GM12873 (cell line): ENCODE measurements around the gene CELSR1.
A peak's percentile ranks its signal among the peaks of the same experiment; 100 is the strongest.

Experiments
- CTCF ChIP-seq: IDR thresholded peaks from 2 replicates; pipeline ENCODE4 v1.5.1; 2012; ENCODE audit warnings: low read depth, mild to moderate bottlenecking, moderate library complexity, low read length, control low read depth; ENCODE audit not compliant: insufficient read depth; ENCODE audit errors: missing control alignments

Gene CELSR1

DNA sequence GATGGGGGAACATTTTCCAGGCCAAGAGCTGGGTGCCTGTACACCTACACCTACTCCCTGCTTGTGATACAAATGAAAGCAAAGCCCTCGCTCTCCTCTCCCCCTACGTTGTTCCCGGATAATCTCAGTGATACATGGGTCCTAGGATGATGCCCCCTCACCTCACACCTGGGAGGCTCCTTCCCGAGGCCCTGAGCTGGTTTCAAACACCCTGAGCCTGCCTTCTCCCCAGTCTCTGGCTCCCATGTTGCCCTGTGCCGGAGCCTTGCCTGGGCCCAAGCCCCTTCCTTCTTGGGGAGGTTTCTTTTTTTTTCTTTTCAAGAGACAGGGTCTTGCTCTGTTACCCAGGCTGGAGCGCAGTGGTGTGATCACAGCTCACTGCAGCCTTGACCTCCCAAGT is 178.7 kb downstream of the CELSR1 start:
- TF ChIP-seq CTCF, result no peak

DNA sequence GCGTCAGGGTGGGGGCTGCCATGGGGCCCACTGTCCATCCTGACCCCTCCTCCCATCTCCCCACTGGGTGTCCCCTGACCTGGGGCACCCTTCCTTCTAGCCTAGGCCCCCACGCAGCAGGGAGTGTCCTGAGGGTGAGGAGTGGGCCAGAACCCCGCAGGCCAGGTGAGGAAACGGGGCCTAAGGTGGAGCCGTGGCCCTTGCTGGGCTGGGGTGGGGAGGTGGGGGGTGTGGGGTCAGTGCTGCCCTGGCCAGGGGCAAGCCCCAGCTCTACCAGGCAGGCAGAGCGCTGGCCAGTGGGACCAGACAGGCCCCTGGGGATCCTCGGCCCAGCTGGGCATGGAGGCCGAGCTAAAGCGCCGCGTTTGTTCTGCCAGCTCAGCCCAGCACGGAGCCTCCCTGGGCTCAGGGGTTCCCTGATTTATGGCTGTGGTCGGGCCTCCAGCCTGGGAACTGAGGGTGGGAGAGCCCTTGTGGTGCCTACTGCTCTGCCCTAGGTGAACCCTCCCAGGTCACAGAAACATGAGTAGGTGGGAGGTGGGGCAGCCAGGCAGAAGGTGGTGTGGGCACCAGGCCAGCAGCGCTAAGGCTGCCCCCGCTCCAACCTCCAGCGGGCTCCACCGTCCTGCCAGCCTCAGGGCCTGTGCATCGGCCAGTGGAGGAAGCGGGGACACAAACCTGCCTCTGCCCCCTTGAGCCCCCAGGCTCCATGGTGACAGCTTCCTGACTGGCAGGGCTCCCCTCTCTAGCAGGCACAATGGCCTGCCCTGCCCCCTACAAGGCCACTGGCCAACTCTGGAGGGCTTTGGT is 179.5 kb downstream of the CELSR1 start:
- no peak for TF ChIP-seq CTCF

GRCh38 chr22:46356496-46357480 is 180.6 kb downstream of the CELSR1 start:
- TF ChIP-seq CTCF, result no peak

DNA sequence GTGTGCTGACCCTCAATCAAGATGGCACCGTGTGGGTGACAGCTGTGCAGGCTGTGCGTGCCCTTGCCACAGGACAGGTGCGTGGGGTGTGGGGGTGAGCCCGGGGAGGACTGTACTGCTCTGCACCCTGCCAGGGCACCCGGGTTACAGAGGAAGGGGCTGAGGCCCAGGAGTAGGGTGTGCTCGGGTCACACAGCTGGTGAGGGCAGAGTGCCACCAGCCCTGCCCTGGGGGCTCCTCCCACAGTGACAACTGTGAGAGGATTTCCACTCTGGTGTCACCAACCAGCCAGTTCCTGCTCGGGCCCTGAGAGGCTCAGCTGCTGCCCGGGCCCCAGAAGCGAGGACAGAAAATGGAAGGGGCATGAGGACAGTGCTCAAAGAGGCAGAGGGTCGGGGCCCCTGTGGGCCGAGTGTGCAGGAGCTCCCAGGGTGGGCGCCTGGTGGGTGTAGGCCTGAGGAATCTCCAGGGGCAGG is 181.4 kb downstream of the CELSR1 start:
- no peak for TF ChIP-seq CTCF

DNA sequence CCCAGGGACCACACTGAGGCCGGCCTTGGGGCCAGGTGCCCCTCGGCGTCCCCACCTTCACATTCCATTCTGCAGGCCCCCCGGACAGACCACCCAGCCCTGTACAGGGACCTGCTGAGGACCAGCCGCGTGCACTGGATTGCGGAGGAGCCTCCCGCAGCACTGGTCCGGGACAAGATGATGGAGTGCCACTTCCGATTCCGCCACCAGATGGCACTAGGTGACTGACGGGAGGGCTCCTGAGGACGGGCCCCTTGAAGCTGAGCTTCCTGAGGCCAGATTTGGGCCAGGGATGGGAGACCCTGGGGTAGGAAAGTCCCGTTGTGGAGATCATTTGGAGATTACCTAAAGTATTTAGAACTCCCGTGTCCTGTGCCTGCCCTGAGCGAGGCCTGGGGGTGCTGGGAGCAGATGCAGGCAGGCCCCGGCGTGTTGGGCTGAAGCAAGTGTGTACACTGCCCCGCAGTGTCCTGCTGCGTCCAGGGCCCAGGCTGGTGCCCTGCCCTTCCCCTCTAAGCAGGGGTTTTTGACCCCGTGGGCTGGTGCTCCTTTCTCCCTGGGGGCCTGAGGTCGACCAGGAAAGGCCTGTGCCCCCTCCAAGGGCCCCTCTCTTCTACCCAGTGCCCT is 181.9 kb downstream of the CELSR1 start:
- TF ChIP-seq CTCF, result peak; percentile 78

DNA sequence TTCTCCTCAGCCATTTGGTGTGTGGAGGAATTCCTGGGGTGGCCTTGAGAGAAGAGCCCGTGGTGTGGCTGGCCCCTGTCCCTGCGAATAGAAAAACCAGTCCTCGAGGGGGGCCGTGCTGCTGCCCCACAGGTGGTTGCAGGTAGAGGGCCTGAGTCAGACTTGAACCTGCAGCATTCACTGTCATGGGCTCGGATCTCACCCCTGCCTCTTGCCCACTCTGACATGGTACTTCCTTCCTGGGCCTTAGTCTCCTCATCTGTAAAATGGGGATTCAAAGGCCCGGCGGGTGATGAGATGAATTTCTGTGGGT is 182.5 kb downstream of the CELSR1 start:
- no peak for TF ChIP-seq CTCF

- TF ChIP-seq CTCF, result no peak
These were observed 183.0 kb downstream of the CELSR1 start for GRCh38 chr22:46354176-46354992.
